Transverse colon (tissue), 4 donors: ENCODE measurements around the gene DLG5. TPM values are rescaled to one million over a fixed set of nuclear protein-coding genes. Genes with fewer than 3 reads are reported as not detected.

ENCODE experiments used
- DNase-seq: peaks from one replicate; pipeline ENCODE4 v3.0.0-alpha.2; 2019
- H3K27ac ChIP-seq, 4 donors: fragments of 200-600 bp; sonication (generic); 2 replicates each; pipeline ENCODE4 v1.5.1; 2016 to 2018; ENCODE audit warnings: inconsistent platforms in 4 of 4
- H3K27me3 ChIP-seq: fragments of 200-600 bp; sonication (generic); 2 replicates; pipeline ENCODE4 v1.5.1; 2017; ENCODE audit warnings: inconsistent platforms
- H3K36me3 ChIP-seq, 4 donors: fragments of 200-600 bp; sonication (generic); 2 replicates each; pipeline ENCODE4 v1.5.1; 2017 to 2019; ENCODE audit warnings: inconsistent platforms in 4 of 4
- H3K4me1 ChIP-seq, 4 donors: fragments of 200-600 bp; sonication (generic); 2 replicates each; pipeline ENCODE4 v1.5.1; 2017 to 2020; ENCODE audit warnings: inconsistent platforms in 4 of 4
- H3K4me3 ChIP-seq, 4 donors: fragments of 200-600 bp; sonication (generic); 1 replicate in 1 of 4; 2 replicates in 3 of 4; pipeline versions ENCODE4 v1.5.1 to v1.6.1; 2017 to 2019; ENCODE audit warnings: inconsistent platforms in 4 of 4
- H3K9me3 ChIP-seq, 2 donors: fragments of 200-600 bp; sonication (generic); 2 replicates each; pipeline ENCODE4 v1.5.1; 2017 to 2019; ENCODE audit warnings: inconsistent platforms in 2 of 2
- EP300 ChIP-seq: sonication (generic); formaldehyde crosslinking; IDR thresholded peaks from one replicate; pipeline ENCODE4 v1.6.1; 2017; ENCODE audit warnings: antibody characterized with exemption, low read depth
- POLR2A ChIP-seq: fragments of 450-650 bp; IDR thresholded peaks from one replicate; pipeline ENCODE4 v1.6.1; 2016; ENCODE audit warnings: antibody characterized with exemption, mild to moderate bottlenecking, moderate library complexity
- POLR2AphosphoS5 ChIP-seq, 3 donors: sonication (generic); formaldehyde crosslinking; IDR thresholded peaks; one replicate each; pipeline ENCODE4 v1.6.1; 2016; ENCODE audit warnings: antibody characterized with exemption in 3 of 3
- WGBS, 2 donors: methylation state at CpG; one replicate each; pipeline ENCODE4 v1.1.5; 2018; ENCODE audit warnings: low coverage in 1 of 2; 5-methylcytosine and 5-hydroxymethylcytosine counted together
- in situ Hi-C, 4 donors: fragments of 200-750 bp; cut with MboI; loops; one replicate each; pipeline versions ENCODE4 v1.15.0 to v1.15.1; 2017; ENCODE audit warnings: low sequenced_read_pairs in 3 of 4, low pct_ligation_motif_present in 1 of 4, low pct_unique_long_range_greater_than_20kb in 1 of 4
- intact Hi-C: fragments of 100-400 bp; cut with DNase I; formaldehyde crosslinking; loops from one replicate; pipeline ENCODE4 v1.15.1; 2023; ENCODE audit warnings: low total_unique reads
- total RNA-seq, 4 donors: library from RNA; depleted of rRNA; stranded (reverse); fragments of >200 nt; gene quantifications; one replicate each; pipeline ENCODE4 v1.1.0, GENCODE V29; 2016
- TF ChIP-seq, protein P1 (sequence below), 5 experiments: fragments of 200-600 bp in 3 of 5; fragments of 450-650 bp in 2 of 5; sonication (generic) in 3 of 5; IDR thresholded peaks; 1 replicate in 2 of 5; 2 replicates in 3 of 5; pipeline ENCODE4 v1.5.1; 2016 to 2017; ENCODE audit warnings: antibody characterized with exemption in 5 of 5, inconsistent platforms in 3 of 5, mild to moderate bottlenecking in 2 of 5, moderate library complexity in 1 of 5

DLG5 gene
- total RNA-seq, 4 donors from 2014 or later: 31.4 to 90.1 (median 44.6) TPM

DNA sequence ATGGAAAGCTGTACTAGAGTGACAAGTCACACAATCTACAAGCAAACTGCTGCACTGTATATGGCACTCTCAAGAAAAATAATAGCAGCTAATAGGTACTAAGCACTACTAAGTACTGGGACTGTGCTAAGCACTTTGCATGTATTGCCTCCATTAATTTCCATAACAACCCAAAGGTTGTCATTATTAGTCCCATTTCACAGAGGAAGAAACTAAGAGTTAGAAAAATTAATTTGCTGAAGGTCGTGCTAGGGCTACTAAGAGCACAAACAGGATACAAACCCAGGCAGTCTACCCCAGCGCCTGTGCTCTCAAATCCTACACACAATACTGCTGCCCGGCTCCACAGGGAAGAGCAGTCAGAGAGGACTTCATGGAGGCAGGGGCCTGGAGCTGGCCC lies 51.7 kb downstream of the DLG5 start:
- intact Hi-C loops: no loop called here
- Histone ChIP-seq H3K27me3 (no peaks in the 10 kb centered on the region), H3K36me3 (no peaks in the 10 kb centered on the region), H3K27ac (peak overlapping the region in 3 of 4 donors; percentile 75 to 82 (median 79)), H3K9me3 (no peaks in the 10 kb centered on the region), H3K4me1 (peaks cover 22 to 40% (median 33%) of the 10 kb centered on the region in 4 donors), H3K4me3 (no peak overlapping the region)
- in situ Hi-C loops: loop anchor here in 1 of 4 donors (25.0 kb wide), 1 partner anchor 87 kb away; no protein-coding TSS in a partner anchor
- 71 to 95% methylated on average over 1 to 3 of the region's 3 CpGs for WGBS, 2 donors
- no peak for DNase-seq
- TF ChIP-seq, protein P1, sequence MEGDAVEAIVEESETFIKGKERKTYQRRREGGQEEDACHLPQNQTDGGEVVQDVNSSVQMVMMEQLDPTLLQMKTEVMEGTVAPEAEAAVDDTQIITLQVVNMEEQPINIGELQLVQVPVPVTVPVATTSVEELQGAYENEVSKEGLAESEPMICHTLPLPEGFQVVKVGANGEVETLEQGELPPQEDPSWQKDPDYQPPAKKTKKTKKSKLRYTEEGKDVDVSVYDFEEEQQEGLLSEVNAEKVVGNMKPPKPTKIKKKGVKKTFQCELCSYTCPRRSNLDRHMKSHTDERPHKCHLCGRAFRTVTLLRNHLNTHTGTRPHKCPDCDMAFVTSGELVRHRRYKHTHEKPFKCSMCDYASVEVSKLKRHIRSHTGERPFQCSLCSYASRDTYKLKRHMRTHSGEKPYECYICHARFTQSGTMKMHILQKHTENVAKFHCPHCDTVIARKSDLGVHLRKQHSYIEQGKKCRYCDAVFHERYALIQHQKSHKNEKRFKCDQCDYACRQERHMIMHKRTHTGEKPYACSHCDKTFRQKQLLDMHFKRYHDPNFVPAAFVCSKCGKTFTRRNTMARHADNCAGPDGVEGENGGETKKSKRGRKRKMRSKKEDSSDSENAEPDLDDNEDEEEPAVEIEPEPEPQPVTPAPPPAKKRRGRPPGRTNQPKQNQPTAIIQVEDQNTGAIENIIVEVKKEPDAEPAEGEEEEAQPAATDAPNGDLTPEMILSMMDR (IDR thresholded peaks at IDR 0.05): no peak
- TF ChIP-seq POLR2AphosphoS5 (IDR thresholded peaks at IDR 0.05) (no peak), EP300 (no peak), POLR2A (no peak)

GRCh38 chr10:77873536-77874380 lies 52.8 kb downstream of the DLG5 start:
- Histone ChIP-seq H3K27me3 (no peaks in the 10 kb centered on the region), H3K4me3 (no peak overlapping the region), H3K4me1 (peaks cover 22 to 43% (median 34%) of the 10 kb centered on the region in 4 donors), H3K9me3 (no peaks in the 10 kb centered on the region), H3K36me3 (no peaks in the 10 kb centered on the region), H3K27ac (peak overlapping the region; percentile 75 to 82 (median 80))
- intact Hi-C loops: loop anchor here (2.0 kb wide), 1 partner anchor 97 kb away; no protein-coding TSS in a partner anchor
- peak; percentile 55 for DNase-seq
- in situ Hi-C loops: loop anchor here in 1 of 4 donors (25.0 kb wide), 1 partner anchor 89 kb away; no protein-coding TSS in a partner anchor
- 56% methylated on average over 13 of the region's 15 CpGs; no CpG with 5 or more reads in 1 of the 2 donors for WGBS, 2 donors
- peak; percentile 19 for TF ChIP-seq POLR2A
- TF ChIP-seq, protein P1 (IDR thresholded peaks at IDR 0.05): no peak
- peak; percentile 77 for TF ChIP-seq EP300
- peak in 1 of 3 donors; percentile 50 for TF ChIP-seq POLR2AphosphoS5 (IDR thresholded peaks at IDR 0.05)

DNA sequence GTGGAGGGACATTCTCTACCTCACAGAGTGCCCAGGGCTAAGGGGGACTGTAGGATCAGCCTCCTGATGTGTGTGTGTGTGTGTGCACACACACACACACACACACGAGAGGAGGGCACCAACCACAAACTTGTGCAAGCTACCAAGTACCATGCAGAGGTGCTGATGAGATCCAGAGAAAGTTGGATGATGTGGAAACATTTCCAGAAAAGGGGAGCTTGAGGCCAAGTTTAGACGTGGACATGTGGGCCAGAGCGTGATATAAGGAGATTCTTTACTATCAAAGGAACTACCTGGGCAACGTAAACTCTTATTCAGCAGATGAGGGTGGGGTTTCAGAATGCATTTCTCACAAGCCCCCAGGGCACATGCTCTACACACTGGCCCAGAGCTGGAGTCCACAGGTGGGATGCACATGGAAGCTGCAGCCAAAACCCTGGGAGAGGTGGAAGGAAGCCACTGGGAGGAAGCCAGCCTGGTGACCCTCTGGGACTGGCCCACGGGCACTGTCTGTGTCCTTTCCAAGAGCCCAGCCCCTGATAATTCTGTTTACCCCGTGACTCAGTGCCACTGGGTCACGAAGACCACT lies 53.5 kb downstream of the DLG5 start:
- intact Hi-C loops (loop anchor here (2.0 kb wide), 1 partner anchor 98 kb away; no protein-coding TSS in a partner anchor), in situ Hi-C loops (loop anchor here in 1 of 4 donors (25.0 kb wide), 1 partner anchor 89 kb away; no protein-coding TSS in a partner anchor)
- peak; percentile 44 for TF ChIP-seq EP300
- TF ChIP-seq, protein P1 (IDR thresholded peaks at IDR 0.05): no peak
- peak in 1 of 3 donors; percentile 12 for TF ChIP-seq POLR2AphosphoS5 (IDR thresholded peaks at IDR 0.05)
- Histone ChIP-seq H3K9me3 (no peaks in the 10 kb centered on the region), H3K4me3 (no peak overlapping the region), H3K4me1 (peaks cover 19 to 37% (median 30%) of the 10 kb centered on the region in 4 donors), H3K36me3 (no peaks in the 10 kb centered on the region), H3K27ac (peak overlapping the region; percentile 75 to 82 (median 80)), H3K27me3 (no peaks in the 10 kb centered on the region)
- WGBS, 2 donors: 82% methylated on average over 7 of the region's 7 CpGs; no CpG with 5 or more reads in 1 of the 2 donors
- no peak for DNase-seq
